Sigmoid colon (tissue), 4 donors: ENCODE data around the gene GUCA2A.

ENCODE experiments used
- EP300 ChIP-seq, 4 donors: sonication (generic); formaldehyde crosslinking; IDR thresholded peaks; one replicate each; pipeline ENCODE4 v1.6.1; 2017; ENCODE audit warnings: antibody characterized with exemption in 4 of 4
- POLR2A ChIP-seq, 2 donors: fragments of 450-650 bp; IDR thresholded peaks; one replicate each; pipeline ENCODE4 v1.6.1; 2016; ENCODE audit warnings: antibody characterized with exemption in 2 of 2, mild to moderate bottlenecking in 2 of 2, moderate library complexity in 2 of 2
- POLR2AphosphoS5 ChIP-seq, 4 donors: sonication (generic); formaldehyde crosslinking; IDR thresholded peaks; one replicate each; pipeline ENCODE4 v1.6.1; 2017; ENCODE audit warnings: antibody characterized with exemption in 4 of 4
- TF ChIP-seq, protein P1 (sequence below), 4 experiments: fragments of 450-650 bp in 3 of 4; fragments of 200-600 bp in 1 of 4; IDR thresholded peaks; one replicate each; pipeline ENCODE4 v1.5.1; 2016 to 2019; ENCODE audit warnings: antibody characterized with exemption in 4 of 4, mild to moderate bottlenecking in 3 of 4, moderate library complexity in 2 of 4

DNA sequence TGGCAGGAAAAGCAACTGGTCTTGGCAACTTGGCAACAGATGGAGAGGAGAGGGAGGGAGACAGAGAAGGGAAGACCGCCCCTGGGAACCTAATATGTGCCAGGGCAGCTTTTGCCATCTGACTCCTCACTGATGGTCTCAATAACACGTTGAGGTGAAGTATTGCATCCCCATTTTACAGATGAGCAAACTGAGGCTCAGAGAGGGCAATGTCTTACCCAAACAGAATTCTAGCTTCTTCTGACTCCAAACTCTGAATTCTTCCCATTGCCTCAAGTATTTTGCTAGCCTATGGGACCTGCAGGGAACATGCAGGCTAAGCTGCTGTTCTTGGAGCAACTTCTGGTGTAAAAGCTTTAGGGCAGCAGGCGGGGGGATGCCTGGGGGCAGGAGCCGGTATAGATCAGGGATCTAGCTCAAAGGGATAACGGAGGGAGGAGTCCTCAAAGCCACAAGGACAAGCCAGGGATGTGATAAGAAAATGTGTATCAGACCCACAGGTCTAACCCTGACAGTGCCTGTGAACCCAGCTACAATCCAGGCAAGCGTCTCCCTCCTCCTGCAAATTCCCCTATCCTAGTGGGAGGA lies 7.2 kb upstream of the GUCA2A start:
- TF ChIP-seq, protein P1, sequence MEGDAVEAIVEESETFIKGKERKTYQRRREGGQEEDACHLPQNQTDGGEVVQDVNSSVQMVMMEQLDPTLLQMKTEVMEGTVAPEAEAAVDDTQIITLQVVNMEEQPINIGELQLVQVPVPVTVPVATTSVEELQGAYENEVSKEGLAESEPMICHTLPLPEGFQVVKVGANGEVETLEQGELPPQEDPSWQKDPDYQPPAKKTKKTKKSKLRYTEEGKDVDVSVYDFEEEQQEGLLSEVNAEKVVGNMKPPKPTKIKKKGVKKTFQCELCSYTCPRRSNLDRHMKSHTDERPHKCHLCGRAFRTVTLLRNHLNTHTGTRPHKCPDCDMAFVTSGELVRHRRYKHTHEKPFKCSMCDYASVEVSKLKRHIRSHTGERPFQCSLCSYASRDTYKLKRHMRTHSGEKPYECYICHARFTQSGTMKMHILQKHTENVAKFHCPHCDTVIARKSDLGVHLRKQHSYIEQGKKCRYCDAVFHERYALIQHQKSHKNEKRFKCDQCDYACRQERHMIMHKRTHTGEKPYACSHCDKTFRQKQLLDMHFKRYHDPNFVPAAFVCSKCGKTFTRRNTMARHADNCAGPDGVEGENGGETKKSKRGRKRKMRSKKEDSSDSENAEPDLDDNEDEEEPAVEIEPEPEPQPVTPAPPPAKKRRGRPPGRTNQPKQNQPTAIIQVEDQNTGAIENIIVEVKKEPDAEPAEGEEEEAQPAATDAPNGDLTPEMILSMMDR (IDR thresholded peaks at IDR 0.05), result no peak
- TF ChIP-seq POLR2A (IDR thresholded peaks at IDR 0.05) (no peak), POLR2AphosphoS5 (IDR thresholded peaks at IDR 0.05) (no peak), EP300 (IDR thresholded peaks at IDR 0.05) (no peak)
